Adrenal gland (tissue), 5 donors: ENCODE results near the gene SVOP.

Source experiments
- POLR2A ChIP-seq, 2 donors: fragments of 450-650 bp; IDR thresholded peaks; one replicate each; pipeline ENCODE4 v1.6.1; 2017; ENCODE audit warnings: antibody characterized with exemption in 2 of 2, mild to moderate bottlenecking in 2 of 2, moderate library complexity in 1 of 2
- TF ChIP-seq, protein P1 (sequence below), 6 experiments: fragments of 450-650 bp in 4 of 6; fragments of 200-600 bp in 2 of 6; sonication (generic) in 1 of 6; IDR thresholded peaks; 1 replicate in 5 of 6; 2 replicates in 1 of 6; pipeline versions ENCODE4 v1.5.1 to v1.8.0; 2016 to 2021; ENCODE audit warnings: antibody characterized with exemption in 6 of 6, mild to moderate bottlenecking in 2 of 6, moderate library complexity in 1 of 6
- donor health status: DM: no; HTN: no; CAD: no.

DNA sequence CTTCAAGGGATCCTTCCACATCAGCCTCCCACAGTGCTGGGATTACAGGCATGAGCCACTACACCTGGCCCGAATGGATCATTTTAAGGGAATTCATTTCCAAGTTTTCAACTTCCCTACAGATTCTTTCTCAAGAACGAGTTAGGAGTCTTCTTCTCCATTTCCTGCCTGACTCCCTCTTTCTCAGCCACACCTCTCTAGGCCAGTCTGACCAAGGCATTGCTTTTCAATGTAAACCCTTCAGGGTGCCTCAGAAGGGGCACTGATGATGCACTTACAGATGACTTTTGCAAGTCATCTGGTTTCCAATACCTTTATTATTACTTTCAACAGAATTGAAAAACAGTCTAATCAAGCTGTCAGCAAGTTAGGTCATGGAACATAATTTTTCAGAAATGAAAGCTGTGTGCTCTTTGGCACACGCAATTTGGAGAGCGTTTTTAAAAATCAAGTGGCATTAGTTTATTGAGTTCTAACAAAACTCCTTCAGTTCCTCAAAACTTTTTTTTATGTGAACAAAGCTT is 47.2 kb downstream of the SVOP start:
- TF ChIP-seq, protein P1, sequence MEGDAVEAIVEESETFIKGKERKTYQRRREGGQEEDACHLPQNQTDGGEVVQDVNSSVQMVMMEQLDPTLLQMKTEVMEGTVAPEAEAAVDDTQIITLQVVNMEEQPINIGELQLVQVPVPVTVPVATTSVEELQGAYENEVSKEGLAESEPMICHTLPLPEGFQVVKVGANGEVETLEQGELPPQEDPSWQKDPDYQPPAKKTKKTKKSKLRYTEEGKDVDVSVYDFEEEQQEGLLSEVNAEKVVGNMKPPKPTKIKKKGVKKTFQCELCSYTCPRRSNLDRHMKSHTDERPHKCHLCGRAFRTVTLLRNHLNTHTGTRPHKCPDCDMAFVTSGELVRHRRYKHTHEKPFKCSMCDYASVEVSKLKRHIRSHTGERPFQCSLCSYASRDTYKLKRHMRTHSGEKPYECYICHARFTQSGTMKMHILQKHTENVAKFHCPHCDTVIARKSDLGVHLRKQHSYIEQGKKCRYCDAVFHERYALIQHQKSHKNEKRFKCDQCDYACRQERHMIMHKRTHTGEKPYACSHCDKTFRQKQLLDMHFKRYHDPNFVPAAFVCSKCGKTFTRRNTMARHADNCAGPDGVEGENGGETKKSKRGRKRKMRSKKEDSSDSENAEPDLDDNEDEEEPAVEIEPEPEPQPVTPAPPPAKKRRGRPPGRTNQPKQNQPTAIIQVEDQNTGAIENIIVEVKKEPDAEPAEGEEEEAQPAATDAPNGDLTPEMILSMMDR (IDR thresholded peaks at IDR 0.05) = no peak
- TF ChIP-seq POLR2A (IDR thresholded peaks at IDR 0.05) = no peak
